ENCODE data around the gene SLC12A9.

Gene SLC12A9

DNA sequence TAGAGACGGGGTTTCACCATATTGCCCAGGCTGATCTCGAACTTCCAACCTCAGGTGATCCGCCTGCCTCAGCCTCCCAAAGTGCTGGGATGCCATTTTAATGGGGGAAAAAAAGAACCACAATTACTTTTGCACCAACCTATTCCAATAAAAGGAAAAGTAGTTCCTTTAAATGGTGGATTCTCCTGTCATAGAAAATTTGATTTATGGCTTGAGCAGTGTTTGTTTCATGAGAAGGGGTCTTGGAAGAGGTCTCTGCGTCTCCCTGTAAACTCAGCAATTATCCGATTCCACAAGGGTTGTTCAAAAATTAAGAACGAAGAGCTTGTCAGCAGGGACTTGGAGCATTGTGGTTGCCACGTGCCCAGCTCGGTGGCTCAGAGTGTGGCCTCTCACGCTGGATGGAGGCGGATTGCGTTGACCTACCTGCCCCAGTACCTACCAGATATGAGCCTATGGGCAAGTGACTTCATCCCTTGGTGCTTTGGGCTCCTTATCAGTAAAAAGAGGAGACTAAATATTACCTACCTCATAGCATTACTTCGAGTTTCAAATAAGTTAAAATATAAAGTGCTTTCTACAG, 11.8 kb downstream of the SLC12A9 start:
- no peak for DNase-seq

DNA sequence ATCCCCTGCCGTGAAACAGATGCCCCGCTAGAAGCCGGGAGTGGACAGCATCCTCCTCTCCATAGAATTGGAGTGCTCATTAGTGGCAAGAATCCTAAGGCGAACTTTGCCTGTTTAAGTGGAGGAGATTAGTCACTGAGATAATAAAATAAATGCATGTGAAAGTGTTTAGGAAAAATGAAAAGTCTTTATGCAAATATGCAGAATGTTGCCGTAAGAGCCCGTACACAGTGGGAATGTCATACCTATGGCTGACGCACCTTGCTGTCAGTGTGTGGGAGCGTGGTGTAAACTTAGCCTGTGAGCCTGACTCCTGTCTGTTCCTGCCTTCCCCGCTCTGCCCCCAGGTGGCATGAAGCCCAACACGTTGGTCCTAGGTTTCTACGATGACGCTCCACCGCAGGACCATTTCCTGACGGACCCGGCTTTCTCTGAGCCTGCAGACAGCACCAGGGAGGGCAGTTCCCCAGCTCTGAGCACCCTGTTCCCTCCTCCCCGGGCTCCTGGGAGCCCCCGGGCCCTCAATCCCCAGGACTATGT, 12.9 kb downstream of the SLC12A9 start:
- DNase-seq: no peak

DNA sequence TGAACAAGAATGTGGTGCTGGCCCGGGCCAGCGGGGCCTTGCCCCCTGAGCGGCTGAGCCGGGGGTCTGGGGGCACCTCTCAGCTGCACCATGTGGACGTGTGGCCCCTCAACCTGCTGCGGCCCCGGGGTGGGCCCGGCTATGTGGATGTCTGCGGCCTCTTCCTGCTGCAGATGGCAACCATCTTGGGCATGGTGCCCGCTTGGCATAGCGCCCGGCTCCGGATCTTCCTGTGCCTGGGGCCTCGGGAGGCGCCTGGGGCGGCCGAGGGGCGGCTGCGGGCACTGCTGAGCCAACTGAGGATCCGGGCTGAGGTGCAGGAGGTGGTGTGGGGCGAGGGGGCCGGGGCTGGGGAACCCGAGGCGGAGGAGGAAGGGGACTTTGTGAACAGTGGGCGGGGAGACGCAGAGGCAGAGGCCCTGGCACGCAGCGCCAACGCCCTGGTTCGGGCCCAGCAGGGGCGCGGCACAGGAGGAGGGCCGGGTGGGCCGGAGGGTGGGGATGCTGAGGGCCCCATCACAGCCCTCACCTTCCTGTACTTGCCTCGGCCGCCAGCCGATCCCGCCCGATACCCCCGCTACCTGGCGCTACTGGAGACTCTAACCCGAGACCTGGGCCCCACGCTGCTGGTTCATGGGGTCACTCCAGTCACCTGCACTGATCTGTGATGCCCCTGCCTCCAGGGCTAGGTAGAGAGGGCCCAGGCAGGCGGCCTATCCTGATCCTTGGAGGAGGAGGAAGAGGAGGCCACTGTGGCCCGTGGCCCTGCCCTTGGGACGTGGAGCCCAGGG, 13.6 kb downstream of the SLC12A9 start:
- peak; percentile 59 for DNase-seq

DNA sequence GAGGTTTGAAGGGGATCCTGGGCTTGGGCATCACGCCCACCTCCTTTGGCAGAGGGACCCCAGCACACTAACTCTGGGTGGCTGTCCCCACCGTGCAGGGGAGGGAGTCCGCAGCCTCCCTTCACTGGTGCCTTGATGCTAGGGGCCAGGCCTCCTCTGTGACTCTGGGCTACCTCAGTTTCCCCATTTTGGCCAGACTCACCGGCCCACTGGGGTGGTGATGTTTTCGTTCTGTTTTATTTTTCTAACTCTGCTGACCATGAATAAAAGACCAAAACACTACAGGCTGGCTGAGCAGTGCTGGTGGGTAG, 14.2 kb downstream of the SLC12A9 start:
- DNase-seq: no peak

DNA sequence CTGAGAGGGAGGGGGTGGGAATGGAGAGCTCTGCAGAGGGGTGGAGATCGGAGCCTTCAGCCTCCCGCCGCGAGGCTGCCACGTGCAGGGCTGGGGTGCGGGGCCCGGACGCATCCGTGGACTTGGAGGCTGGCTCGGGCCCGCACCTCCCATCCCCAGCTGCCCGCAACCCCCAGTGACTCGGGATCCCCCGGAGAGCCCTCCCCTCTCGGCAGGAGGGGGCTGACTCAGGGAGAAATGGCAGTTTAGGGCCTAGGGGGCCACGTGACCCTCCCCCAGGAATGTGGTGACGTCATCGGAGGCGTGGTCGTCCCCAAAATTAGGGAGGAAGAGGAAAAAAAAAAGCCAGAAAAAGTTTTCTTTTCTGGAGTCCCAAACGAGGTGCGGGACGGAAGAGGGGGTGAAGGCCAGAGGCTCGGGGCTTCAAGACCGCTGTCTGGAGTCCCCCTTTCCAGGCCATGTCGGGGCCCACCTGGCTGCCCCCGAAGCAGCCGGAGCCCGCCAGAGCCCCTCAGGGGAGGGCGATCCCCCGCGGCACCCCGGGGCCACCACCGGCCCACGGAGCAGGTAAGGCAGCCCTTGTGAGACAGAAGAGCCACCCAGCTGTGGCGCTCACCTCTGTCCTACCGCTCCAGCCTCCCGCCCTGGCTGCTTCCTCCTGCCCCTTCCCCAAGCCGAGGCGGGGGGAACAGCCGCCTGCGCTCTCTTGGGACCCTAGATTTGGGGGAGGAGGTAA, 14.7 kb downstream of the SLC12A9 start, which contains the start of gene TRIP6:
Gene TRIP6 (plus strand): TSS at position 348 of the 736 bp plus-strand sequence. CDS start 111 bp downstream, at position 459.
- peak; percentile 86 for DNase-seq

DNA sequence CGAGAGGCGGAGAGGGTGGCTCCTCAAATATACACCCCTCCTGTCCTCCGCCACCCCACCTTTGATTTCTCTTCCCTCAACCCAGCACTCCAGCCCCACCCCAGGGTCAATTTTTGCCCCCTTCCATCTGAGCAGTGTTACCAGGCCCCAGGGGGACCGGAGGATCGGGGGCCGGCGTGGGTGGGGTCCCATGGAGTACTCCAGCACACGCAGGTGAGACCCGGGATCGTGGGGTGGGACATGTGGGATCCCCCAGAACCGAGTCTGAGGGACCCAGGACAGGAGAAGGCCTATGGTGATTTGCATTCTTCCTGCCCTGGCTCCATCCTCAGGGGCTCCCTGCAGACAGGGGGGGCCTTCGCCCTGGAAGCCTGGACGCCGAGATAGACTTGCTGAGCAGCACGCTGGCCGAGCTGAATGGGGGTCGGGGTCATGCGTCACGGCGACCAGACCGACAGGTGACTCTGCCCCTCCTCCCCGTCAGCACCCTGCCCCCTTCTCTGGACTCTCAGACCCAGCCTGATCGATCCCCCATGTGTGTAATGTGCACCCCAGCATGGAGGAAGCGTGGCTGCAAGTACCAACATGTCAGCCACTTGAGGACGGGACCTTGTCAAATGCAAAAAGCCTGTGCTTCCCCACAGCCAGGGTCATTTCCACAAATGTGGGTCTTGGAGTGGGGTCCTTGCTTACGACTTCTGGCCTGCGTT, 15.4 kb downstream of the SLC12A9 start:
- DNase-seq: no peak

DNA sequence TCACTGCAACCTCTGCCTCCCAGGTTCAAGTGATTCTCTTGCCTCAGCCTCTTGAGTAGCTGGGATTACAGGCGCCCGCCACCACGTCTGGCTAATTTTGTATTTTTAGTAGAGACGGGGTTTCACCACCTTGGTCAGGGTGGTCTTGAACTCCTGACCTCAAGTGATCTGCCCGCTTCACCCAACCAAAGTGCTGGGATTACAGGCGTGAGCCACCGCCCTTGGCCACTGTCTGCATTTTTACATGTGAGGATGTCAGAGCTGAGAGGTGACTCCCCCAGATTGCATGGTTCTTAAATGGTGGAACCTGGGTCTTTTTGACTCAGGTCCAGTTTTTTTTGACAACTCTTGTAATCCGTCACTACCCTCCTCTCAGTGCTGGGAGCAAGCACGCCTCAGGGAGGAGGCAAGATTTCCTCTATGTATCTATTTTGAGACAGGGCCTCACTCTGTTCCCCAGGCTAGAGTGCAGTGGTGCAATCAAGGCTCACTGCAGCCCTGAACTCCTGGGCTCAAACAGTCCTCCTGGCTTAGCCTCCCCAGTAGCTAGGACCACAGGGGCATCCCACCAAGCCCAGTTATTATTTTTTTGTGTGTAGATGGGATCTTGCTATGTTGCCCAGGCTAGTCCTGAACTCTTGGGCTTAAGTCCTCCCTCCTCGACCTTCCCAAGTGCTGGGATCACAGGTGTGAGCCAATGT, 21.2 kb downstream of the SLC12A9 start:
- DNase-seq: no peak

DNA sequence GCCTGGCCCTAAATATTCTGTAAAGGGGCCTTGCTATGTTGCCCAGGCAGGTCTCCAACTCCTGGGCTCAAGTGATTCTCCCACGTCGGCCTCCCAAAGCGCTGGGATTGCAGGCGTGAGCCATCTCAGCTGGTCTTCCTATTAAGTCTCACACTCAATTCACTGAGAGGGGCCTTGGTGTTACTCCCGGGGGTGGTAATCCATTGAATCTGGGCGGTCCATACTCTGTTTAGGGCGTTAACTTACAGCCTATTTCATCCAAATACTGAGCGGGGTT, 21.7 kb downstream of the SLC12A9 start:
- no peak for DNase-seq

DNA sequence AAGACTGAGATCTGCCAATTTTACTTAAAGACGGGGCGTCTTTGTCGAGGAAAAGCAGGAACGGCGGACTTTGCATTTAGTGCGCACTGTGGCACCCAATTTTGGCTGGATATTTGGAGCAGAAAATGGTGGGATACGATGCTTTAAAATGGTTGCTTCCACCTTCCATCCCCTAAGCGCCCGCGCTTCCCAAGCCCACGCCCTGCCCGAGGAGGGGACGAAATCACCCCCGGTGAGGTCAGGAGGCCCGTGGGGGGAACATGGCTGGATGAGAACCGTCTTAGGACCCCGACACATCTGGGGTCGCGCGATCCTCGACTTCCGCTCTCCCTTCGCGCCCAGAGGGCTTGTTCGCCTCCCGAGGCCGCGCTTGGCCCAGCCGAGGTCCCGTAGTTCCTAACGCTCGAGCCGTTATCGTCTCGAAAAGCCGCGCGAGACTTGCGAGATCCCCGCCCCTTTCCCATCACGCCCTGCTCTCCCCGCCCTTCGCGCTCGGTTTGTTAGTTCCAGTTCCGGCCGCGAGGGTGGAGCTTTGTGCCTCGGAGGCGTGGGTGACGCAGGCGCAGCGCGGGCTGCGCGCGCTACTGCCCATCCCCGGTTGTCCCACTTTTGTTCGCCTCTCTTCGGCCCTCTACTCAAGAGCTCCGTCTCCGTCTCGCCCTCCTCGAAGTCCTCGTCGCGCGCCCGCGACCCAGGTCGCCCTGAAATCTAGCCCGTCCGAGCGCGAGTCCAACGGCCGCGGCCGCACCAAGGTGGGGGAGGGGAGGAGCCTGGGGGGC, 22.3 kb downstream of the SLC12A9 start, which contains the start of gene SRRT:
Gene SRRT (plus strand): TSS at position 527 of the 779 bp plus-strand sequence. CDS start 488 bp downstream, outside the sequence.
- DNase-seq: peak; percentile 99

DNA sequence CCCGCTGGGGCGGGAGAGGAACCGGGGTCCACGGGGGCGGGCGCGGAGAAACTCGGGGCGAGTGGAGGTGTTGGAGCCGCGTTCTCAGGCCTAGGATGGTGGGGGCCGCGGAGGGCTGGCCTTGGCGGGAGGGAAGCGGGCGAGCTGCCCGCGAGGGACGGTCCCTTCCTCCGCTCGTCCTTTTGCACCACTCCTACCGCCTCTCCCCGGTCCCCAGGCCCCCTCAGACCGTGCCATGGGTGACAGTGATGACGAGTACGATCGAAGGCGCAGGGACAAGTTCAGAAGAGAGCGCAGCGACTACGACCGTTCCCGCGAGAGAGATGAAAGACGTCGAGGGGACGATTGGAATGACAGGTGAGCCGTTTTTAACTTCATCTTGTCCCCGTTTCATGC, 22.8 kb downstream of the SLC12A9 start:
- no peak for DNase-seq

DNA sequence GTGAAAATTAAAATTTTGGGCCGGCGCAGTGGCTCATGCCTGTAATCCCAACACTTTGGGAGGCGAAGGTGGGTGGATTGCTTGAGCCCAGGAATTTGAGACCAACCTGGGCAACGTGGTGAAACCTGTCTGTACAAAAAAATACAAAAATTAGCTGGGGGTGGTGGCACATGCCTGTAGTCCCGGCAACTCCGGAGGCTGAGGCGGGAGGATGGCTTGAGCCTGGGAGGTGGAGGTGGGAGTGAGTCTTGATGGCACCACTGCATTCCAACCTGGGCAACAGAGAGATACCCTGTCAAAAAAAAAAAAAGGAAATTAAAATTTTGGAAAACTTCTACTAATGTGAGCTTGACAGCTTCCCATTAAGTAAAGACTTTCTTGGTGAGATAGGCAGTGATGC, 25.5 kb downstream of the SLC12A9 start:
- DNase-seq: no peak

DNA sequence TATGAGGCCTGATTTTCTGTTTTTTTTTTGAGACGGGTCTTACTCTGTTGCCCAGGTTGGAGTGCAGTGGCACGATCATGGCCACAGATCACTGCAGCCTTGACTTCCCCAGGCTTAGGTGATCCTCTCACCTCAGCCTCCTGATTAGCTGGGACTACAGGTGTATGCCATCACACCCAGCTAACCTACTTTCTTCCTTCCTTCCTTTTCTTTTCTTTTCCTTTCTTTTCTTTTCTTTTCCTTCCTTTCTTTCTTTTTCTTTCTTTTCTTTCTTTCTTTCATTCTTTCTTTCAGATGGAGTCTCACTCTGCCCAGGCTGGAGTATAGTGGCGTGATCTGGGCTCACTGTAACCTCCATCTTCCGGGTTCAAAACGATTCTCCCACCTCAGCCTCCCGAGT, 26.2 kb downstream of the SLC12A9 start:
- DNase-seq: no peak

DNA sequence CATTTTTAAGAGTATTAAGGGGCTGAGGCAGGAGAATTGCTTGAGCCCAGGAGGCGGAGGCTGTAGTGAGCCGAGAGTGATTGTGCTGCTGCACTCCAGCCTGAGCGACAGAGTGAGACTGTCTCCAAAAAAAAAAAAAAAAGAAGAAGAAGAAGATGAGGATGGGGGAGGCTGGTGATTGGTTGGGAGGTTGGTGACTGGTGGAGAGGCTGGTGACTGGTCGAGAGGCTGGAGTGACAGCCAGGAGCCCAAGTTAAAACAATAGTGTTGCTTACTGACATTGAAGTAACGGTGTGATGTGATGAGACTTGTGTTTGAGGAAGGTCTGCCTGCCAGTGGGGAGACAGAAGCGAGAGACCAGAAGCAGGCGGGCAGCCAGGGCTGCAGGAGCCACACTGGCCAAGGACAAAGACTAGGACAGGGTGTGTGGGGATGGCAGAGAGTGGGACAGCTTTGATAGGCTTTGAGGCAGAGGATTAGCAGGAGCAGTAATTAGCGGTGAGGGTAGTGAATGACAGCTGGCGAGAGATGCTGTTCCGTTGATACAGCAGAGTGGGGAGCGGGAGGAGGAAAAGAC, 27.3 kb downstream of the SLC12A9 start:
- DNase-seq: no peak

DNA sequence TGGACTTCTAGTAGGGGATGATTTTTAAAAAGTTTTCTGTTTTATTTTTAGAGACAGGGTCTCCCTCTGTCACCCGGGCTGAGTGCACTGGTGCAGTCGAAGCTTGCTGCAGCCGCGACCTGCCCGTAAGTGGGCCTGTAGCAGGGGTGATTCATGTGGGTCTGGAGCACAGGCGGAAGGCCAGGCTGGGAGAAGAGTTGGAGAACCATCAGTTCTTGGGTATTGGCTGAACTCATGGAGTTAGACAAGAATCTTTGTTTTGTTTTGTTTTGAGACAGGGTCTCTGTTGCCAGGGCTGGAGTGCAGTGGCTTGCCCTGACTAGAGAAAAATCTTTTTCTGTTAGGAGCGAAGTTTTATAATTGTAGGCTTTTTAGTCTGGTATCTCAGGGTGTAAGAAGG, 28.1 kb downstream of the SLC12A9 start:
- DNase-seq: no peak

DNA sequence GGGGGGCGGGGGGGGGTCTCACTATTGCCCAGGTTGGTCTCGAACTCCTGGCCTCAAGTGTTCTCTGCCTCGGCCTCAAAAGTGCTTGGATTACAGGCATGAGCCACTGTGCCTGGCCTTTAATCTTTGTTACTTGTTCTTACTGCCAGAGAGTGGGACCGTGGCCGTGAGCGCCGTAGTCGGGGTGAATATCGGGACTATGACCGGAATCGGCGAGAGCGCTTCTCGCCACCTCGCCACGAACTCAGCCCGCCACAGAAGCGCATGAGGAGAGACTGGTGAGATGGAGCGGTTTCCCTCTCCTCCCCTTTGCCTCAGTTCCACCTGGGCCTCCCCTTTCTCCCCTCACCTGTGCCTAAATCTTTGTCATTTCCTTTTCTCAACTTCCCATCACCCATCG, 28.6 kb downstream of the SLC12A9 start:
- no peak for DNase-seq

DNA sequence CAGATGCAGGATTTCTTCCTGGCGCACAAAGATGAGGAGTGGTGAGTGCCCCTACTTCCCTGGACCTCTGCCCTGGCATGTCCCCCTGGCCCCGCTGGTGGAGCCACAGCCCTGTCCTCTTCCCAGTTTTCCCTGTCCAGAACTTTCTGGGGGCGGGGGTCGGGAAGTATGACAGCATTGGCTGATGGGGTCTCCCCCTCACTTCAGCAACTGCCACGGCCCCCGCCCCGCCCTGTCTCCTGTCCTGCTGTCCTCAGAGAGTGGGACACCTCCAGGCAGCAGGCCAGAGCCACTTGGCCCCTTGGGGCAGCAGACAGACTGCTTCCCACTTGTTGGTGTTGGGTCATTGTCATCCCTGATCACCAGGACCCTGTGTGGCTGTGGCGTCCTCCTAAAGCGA, 29.7 kb downstream of the SLC12A9 start:
- DNase-seq: no peak

DNA sequence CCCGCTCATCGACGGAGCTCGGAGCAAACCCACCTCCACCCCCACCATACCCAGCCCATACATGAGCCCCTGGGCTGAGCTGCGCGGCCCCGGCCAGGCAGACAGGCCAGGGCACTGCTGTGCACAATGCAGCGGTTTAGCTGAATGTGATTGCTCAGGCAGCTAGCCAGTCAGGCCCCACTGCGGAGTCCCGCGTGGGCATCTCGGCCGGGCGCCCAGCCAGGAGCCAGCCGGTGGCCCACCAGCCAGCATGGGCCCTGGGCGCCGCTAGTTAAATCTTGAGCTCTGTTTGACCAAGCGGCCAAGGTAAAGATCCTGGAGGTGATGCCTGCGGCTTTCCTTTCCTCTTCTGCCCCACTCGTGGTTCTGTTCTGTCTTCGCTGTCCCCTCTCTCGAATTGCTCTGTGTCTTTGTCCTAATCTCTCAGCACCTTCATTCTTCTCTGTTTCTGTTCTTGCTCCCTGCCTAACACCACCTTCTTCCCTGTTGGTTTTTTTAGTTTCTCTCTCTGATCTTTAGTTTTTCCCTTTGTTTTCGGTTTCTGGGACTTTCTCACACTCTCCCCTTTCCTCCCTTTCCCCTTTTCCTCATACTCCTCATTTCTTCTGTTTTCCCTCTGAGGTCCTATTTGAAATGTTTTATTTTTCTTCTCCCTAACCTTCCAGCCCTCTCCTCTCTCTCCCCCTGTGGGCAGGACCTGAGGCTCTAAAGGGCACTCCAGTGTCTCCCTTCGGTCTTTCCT, 30.4 kb downstream of the SLC12A9 start:
- DNase-seq: no peak

DNA sequence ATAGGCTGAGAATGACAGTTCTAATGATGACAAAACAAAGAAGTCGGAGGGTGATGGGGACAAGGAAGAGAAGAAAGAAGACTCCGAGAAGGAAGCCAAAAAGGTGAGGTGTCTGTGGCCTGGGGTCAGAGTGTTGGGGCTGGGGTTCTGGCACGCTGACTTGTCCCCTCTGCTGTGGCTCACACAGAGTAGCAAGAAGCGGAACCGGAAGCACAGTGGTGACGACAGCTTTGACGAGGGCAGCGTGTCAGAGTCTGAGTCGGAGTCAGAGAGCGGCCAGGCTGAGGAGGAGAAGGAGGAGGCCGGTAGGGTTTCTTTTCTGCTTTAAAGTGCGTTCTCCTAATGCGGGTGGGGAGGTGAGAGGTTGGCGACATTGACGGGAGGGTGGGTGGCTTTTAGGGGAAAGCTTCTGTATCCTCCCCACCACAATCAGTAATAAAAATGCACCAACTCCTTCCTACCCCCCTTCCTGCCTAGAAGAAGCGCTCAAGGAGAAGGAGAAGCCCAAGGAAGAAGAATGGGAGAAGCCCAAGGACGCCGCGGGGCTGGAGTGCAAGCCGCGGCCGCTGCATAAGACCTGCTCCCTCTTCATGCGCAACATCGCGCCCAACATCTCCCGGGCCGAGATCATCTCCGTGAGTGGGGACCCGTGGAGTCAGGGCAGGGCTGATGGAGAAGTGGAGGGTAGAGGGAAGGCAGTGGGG, 32.4 kb downstream of the SLC12A9 start:
- no peak for DNase-seq

DNA sequence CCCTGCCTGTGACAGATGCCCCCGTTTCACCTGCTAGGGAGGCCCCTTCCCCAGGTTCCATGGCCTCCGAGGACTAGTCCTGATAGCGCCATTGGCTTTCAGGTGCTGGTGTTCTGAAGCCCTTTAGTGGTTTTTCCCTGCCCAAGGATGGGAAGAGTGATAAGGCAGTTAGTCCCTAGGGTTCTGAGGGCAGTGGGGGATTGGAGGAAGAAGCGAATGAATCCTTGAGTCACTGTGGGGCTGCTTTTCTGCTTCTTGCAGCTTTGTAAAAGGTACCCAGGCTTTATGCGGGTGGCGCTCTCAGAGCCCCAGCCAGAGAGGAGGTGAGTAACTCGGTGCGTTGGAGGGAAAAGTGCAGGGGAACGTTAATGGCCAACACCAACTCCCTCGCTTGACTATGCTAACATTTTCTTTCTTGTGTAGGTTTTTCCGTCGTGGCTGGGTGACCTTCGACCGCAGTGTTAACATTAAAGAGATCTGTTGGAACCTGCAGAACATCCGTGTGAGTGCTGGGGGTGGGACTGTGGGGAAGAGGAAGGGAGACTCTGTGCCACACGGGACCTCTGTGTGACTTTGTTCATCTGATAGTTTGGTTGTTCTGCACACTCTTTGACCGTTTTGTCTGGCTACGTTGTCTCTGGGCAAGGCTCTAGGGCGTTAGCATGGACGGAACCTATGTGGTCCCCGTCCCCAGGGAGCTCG, 33.1 kb downstream of the SLC12A9 start:
- DNase-seq: no peak

Data from stimulated activated CD8-positive, alpha-beta memory T cell treated with anti-CD3 and anti-CD28 coated beads, Interleukin-4, amount 100 ng/mL, for 48 hours (primary cell).